Measurements from ENCODE around the gene SAP25. TPM values are rescaled to one million over a fixed set of nuclear protein-coding genes. Genes with fewer than 3 reads are reported as not detected.

The SAP25 gene
- total and polyA plus RNA-seq, 12 donors: 0.67 to 11.3 (median 1.6) TPM; not detected in 4

GRCh38 chr7:100546926-100547800 lies 26.5 kb downstream of the SAP25 start:
- H3K27me3 ChIP-seq: no peaks in the 10 kb centered on the region
- no peaks in the 10 kb centered on the region for H3K9me3 ChIP-seq (replicated peaks in 1 of 3)
- intact Hi-C loops (cut with DNase I): no loop called here
- peak in 1 of 7 donors; percentile 68 for DNase-seq
- WGBS, 4 donors: 34 to 44% (median 40%) methylated on average over 9 of the region's 9 CpGs
- TF ChIP-seq POLR2A (IDR thresholded peaks at IDR 0.05) (no peak), CTCF (IDR thresholded peaks at IDR 0.05) (no peak)
- peaks cover 0 to 33% of the 10 kb centered on the region in 2 donors for H3K36me3 ChIP-seq (replicated peaks in 1 of 2)
- H3K4me3 ChIP-seq: peak overlapping the region in 1 of 4 donors; percentile 30
- peaks cover 61 to 70% of the 10 kb centered on the region in 2 donors for H3K4me1 ChIP-seq (replicated peaks in 1 of 2)
- peak overlapping the region; percentile 88 to 99 (median 93) for H3K27ac ChIP-seq

- H3K27me3 ChIP-seq: no peaks in the 10 kb centered on the region
- peaks cover 0 to 25% of the 10 kb centered on the region in 2 donors for H3K36me3 ChIP-seq (replicated peaks in 1 of 2)
- peak in 2 of 7 donors; percentile 55 to 62 for DNase-seq
- H3K4me1 ChIP-seq (replicated peaks in 1 of 2): peaks cover 69 to 78% of the 10 kb centered on the region in 2 donors
- H3K9me3 ChIP-seq (replicated peaks in 1 of 3): no peaks in the 10 kb centered on the region
- peak overlapping the region; percentile 88 to 99 (median 93) for H3K27ac ChIP-seq
- intact Hi-C loops (cut with DNase I): no loop called here
- whole genome bisulfite sequencing, 4 donors: 14 to 29% (median 23%) methylated on average over 10 of the region's 10 CpGs
- H3K4me3 ChIP-seq: peak overlapping the region in 1 of 4 donors; percentile 30
- TF ChIP-seq POLR2A (IDR thresholded peaks at IDR 0.05) (no peak), CTCF (IDR thresholded peaks at IDR 0.05) (no peak)
Measured at GRCh38 chr7:100546129-100546925, 27.4 kb downstream of the SAP25 start.

- Histone ChIP-seq H3K4me1 (replicated peaks in 1 of 2) (peaks cover 75 to 85% of the 10 kb centered on the region in 2 donors), H3K27me3 (no peaks in the 10 kb centered on the region), H3K36me3 (replicated peaks in 1 of 2) (peaks cover 0 to 17% of the 10 kb centered on the region in 2 donors), H3K27ac (peak overlapping the region; percentile 88 to 99 (median 93)), H3K9me3 (replicated peaks in 1 of 3) (no peaks in the 10 kb centered on the region), H3K4me3 (peak overlapping the region in 1 of 4 donors; percentile 30)
- peak in 3 of 6 experiments; percentile 7 to 29 (median 26) for TF ChIP-seq CTCF (IDR thresholded peaks at IDR 0.05)
- TF ChIP-seq POLR2A (IDR thresholded peaks at IDR 0.05): peak in 1 of 2 donors; percentile 55
- peak; percentile 78 to 94 (median 91) for DNase-seq
- 8 to 37% (median 17%) methylated on average over 1 to 3 of the region's 3 CpGs for WGBS, 4 donors
- intact Hi-C loops (cut with DNase I): loop anchor here in 1 of 2 donors (2.0 kb wide), 1 partner anchor 13 kb away; no protein-coding TSS in a partner anchor
Measured at GRCh38 chr7:100545360-100546128, 28.2 kb downstream of the SAP25 start.

Measured in adrenal gland (tissue), 12 donors.